Measurements from ENCODE around the gene MRAP2. TPM values are rescaled to one million over a fixed set of nuclear protein-coding genes. Genes with fewer than 3 reads are reported as not detected.

Gene MRAP2
- polyA plus RNA-seq, 1 donor from 2014 or later = 1.0 TPM

GRCh38 chr6:84061174-84061573, 27.6 kb downstream of the MRAP2 start:
- no peak overlapping the region for H3K27ac ChIP-seq (ENCODE audit: low read length)
- TF ChIP-seq EP300 (conservative IDR thresholded peaks at IDR 0.05; ENCODE audit: poor library complexity, severe bottlenecking) = no peak
- no peak for TF ChIP-seq RAD21 (conservative IDR thresholded peaks at IDR 0.05)
- TF ChIP-seq MXI1 (conservative IDR thresholded peaks at IDR 0.05; ENCODE audit: poor library complexity, severe bottlenecking) = no peak
- no peaks in the 10 kb centered on the region for H3K79me2 ChIP-seq (replicated peaks; ENCODE audit: insufficient read depth, low read length)
- no peaks in the 10 kb centered on the region for H3K9me2 ChIP-seq (ENCODE audit: insufficient read depth, low read length)
- no peaks in the 10 kb centered on the region for H3K9me3 ChIP-seq (ENCODE audit: low read length)
- no peak overlapping the region for H3K4me3 ChIP-seq (ENCODE audit: low read length)
- H4K20me1 ChIP-seq (ENCODE audit: insufficient read depth) = no peaks in the 10 kb centered on the region
- no peak overlapping the region for H2AFZ ChIP-seq (ENCODE audit: low read depth, low read length)
- H3K9ac ChIP-seq (ENCODE audit: low read length) = no peak overlapping the region
- no peaks in the 10 kb centered on the region for H3K27me3 ChIP-seq (ENCODE audit: insufficient read depth, low read depth, low read length)
- H3K36me3 ChIP-seq (ENCODE audit: insufficient read depth, low read length) = no peaks in the 10 kb centered on the region
- no peak overlapping the region for H3K4me2 ChIP-seq (ENCODE audit: low read length)
- no peaks in the 10 kb centered on the region for H3F3A ChIP-seq (ENCODE audit: insufficient read depth, low read length, poor library complexity, severe bottlenecking)

- H3K9me3 ChIP-seq (ENCODE audit: low read length) = no peaks in the 10 kb centered on the region
- no peak overlapping the region for H3K4me2 ChIP-seq (ENCODE audit: low read length)
- no peak overlapping the region for H3K4me3 ChIP-seq (ENCODE audit: low read length)
- no peaks in the 10 kb centered on the region for H4K20me1 ChIP-seq (ENCODE audit: insufficient read depth)
- H3K27me3 ChIP-seq (ENCODE audit: insufficient read depth, low read depth, low read length) = no peaks in the 10 kb centered on the region
- no peaks in the 10 kb centered on the region for H3F3A ChIP-seq (ENCODE audit: insufficient read depth, low read length, poor library complexity, severe bottlenecking)
- H3K9ac ChIP-seq (ENCODE audit: low read length) = no peak overlapping the region
- no peak for TF ChIP-seq SMC3 (conservative IDR thresholded peaks at IDR 0.05; ENCODE audit: poor library complexity)
- no peak for TF ChIP-seq MXI1 (conservative IDR thresholded peaks at IDR 0.05; ENCODE audit: poor library complexity, severe bottlenecking)
- TF ChIP-seq TAF1 (IDR thresholded peaks at IDR 0.05; ENCODE audit: low read depth) = no peak
- TF ChIP-seq EZH2 (IDR thresholded peaks at IDR 0.05; ENCODE audit: borderline replicate concordance, insufficient read depth, low read length, poor library complexity, severe bottlenecking) = no peak
- TF ChIP-seq RAD21 (conservative IDR thresholded peaks at IDR 0.05) = no peak
- no peak for TF ChIP-seq EP300 (conservative IDR thresholded peaks at IDR 0.05; ENCODE audit: poor library complexity, severe bottlenecking)
- no peak for TF ChIP-seq CTCF (IDR thresholded peaks at IDR 0.05; ENCODE audit: poor library complexity, severe bottlenecking)
- TF ChIP-seq POLR2AphosphoS5 (IDR thresholded peaks at IDR 0.05) = no peak
- TF ChIP-seq REST (IDR thresholded peaks at IDR 0.05; ENCODE audit: borderline replicate concordance) = no peak
- H3K27ac ChIP-seq (ENCODE audit: low read length) = no peak overlapping the region
- no peaks in the 10 kb centered on the region for H3K36me3 ChIP-seq (ENCODE audit: insufficient read depth, low read length)
- H2AFZ ChIP-seq (ENCODE audit: low read depth, low read length) = no peak overlapping the region
- H3K79me2 ChIP-seq (replicated peaks; ENCODE audit: insufficient read depth, low read length) = no peaks in the 10 kb centered on the region
- H3K9me2 ChIP-seq (ENCODE audit: insufficient read depth, low read length) = no peaks in the 10 kb centered on the region
Measured at GRCh38 chr6:84061613-84062398, 28.2 kb downstream of the MRAP2 start.

All from neural cell (in vitro differentiated cells).